GM19397 (cell line): ENCODE measurements around the gene TRMT61A.

Experiments
- ATAC-seq: cut with Tn5 transposase; IDR thresholded peaks from one replicate; pipeline ENCODE4 v1.9.1; 2021; ENCODE audit warnings: mild to moderate bottlenecking, moderate library complexity; ENCODE audit not compliant: unreplicated experiment

The TRMT61A gene

GRCh38 chr14:103533999-103534575 lies 5.1 kb downstream of the TRMT61A start:
- ATAC-seq, result no peak

DNA sequence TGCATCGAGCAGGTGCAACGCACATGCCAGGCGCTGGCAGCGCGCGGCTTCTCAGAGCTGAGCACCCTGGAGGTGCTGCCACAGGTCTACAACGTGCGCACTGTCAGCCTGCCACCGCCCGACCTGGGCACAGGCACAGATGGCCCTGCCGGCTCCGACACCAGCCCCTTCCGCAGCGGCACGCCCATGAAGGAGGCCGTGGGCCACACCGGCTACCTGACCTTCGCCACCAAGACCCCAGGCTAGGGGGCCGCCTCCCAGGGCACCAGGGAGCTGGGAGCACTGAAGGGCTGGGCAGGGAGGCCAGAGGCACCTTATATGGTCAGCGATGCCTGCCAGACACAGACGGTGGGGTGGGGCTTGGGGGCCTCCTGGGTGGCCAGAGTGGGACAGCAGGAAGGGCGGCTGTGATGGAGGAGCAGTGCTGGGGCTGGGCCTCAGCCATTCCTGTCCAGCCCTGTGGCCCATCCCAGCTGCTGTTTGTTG lies 5.6 kb downstream of the TRMT61A start:
- ATAC-seq, result no peak

- ATAC-seq, result no peak
These were observed 6.3 kb downstream of the TRMT61A start for GRCh38 chr14:103535081-103535890.

DNA sequence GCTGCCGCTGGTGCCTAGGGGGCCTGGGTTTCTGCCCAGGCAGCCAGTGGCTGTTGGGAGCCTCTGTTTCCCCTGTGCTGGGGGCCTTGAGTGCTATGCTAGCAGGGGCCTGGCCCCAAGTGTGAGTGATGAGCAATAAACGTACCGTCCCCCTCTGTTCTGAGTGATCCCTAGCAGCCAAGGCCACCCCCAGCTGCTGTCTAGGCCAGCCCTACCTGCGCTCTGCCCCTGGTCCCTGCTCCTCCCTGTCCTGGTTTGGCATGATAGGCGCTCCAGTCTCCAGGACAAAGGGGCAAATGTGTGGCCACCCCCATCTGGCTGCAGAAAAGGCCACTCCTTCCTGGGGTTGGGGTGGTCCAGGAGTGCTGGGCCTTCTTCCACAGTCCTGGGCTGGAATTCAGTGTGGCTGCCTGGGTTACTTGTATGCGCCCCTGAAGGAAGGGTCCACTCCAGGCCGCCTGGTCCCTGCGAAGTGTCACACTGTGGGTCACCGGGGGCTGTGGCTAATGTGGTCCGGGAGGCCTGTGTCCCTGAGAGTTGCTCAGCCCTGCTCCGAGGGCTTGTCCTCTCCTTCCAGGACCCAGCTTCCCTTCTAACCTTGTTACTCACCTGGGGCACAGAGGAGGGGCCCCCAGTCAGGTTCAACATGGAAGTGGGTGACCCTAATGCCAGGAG lies 7.0 kb downstream of the TRMT61A start:
- no peak for ATAC-seq

- ATAC-seq, result no peak
These were observed 7.7 kb downstream of the TRMT61A start for GRCh38 chr14:103536693-103537092.

- ATAC-seq, result no peak
These were observed 8.4 kb downstream of the TRMT61A start for GRCh38 chr14:103537175-103537990.

GRCh38 chr14:103538291-103539055 lies 9.5 kb downstream of the TRMT61A start:
- no peak for ATAC-seq

DNA sequence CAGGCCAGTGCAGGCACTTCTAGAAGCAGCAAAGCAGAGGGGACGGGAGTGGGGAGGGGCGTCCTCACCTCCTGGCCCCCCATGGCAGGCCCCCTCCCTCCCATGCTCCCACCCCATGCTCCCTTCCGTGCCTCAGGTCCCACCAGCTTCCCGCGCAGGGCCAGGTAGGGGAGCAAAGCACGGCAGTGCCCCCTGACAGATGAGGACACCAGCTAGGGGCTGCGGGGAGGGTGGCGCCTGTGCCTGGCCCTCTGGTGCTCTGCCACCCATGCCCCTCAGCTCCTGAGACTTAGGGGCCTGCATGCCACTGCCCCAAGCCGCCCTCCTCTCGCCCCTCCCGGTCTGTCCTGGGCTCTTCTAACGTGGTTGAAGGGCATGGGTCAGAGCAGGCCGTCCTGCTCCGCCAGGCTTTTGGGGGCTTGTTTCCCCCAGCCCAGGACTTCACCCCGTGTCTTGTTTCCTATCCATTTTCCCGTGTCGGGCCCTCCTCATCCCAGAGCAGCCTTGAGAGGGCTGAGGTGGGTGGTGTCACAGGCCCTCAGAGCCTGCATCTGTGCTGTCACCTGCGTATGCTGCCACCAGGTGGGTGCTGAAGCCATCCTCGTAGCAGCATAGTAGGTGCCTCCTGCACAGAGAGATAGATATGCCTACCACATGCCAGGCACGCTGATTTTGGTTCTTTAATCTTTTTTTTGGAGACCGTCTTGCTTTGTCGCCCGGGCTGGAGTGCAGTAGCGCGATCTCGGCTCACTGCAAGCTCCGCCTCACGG lies 10.2 kb downstream of the TRMT61A start:
- no peak for ATAC-seq

DNA sequence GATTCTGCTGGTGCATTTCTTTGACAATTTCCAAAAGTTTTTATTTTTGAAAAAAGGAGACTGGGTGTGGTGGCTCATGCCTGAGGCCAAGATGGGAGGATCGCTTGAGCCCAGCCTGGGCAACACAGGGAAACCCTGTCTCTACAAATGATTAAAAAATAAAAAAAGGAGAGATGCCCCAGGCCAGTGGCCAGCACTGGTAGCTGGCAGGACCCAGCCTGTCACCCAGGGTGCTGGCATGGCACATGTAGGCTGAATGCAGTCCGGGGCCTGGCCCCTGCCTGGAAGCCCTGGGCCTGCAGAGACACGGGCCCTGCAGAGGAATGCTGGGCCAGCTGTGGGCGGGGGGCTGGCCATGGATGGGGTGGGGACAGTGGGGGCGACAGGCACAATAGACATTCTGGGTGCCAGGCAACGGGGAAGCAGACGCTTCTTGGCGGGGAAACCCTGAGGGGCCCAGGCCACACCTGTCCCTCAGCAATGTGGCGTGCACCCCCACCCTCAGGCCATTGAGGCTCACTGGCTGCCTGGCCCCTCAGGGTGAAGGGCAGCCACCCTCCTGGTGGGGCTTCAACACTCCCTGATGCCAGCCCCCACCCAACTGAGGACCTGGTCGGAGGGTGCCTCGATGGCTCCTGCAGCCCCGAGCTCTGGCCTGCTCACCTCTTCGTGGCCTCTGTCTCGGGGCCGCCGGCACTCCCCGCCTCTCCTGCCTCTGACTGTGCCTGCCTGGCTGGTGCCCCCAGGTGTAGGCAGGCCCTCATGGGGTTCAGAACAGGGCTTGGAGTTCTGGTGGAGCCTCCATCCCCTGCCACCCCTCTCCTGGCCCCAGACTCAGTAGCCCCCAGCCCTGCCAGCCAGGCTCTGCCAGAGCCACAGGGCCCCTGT lies 12.1 kb downstream of the TRMT61A start:
- no peak for ATAC-seq

DNA sequence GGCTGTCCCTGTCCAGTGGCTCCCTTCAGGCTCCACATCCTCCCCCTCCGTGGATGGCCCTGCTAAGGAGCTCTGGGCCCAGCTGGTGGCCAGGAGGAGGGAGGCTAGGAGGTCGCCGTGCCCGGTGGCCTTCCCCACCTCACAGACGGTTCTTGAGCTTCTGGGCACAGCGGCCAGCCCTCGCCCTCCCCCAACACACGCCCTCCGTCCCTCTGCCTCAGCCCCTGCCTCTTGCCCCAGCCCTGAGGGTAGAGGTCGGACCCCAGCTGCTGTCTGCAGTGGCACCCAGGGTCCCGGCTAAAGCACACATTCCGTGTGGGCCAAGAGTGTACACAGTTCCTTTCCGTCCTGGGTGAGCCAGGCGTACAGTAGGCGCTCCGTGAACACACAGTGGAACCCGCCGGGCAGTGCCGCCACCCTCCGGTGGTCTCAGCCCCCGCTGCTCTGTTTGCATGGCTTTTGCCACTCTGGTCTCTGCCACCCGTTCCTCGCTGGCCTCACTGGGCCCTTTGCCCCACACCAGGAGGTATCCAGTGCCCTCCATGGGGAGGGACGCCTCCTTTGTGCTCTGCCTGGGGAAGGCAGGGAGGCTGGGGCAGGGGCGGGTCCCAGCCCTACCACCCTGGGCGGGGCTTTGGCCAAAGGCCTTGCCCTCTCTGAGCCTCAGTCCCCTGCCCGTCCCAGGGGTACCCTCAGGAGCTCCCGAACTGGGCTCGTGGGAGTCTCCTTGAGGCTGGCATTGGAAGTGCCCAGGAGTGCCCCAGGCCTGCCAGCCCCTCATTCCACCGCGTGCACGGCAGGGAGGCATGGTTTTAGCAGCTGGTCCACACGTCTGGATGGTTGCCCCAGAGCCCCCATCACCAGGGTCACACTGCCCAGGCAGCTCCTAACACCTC lies 13.0 kb downstream of the TRMT61A start:
- ATAC-seq, result no peak

DNA sequence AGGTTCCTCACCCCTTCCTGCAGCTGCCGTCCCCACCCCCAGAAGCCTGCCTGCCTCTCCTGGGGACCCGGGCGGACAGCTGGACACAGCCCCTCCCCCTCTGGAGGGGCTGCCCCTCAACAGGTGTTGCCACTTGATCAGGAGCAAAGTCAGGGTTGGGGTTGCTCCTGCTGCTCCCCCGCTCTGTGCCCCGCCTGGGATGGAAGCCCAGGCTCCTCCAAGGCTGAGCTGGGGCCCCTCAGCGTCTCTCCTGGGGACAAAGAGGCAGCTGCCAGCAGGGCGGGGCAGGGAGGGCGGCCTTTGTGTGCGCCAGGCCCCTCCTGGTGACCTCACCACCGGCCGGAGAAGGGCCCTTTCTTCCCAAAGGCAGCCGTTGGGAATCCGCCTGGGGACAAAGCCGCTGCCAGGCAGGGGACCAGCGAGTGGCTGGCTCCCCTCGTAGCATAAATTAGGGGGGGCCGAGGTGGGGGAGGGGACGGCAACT lies 13.7 kb downstream of the TRMT61A start:
- no peak for ATAC-seq

GRCh38 chr14:103543140-103543539 lies 14.1 kb downstream of the TRMT61A start:
- ATAC-seq, result no peak

- ATAC-seq, result no peak
These were observed 14.9 kb downstream of the TRMT61A start for GRCh38 chr14:103543721-103544387.

DNA sequence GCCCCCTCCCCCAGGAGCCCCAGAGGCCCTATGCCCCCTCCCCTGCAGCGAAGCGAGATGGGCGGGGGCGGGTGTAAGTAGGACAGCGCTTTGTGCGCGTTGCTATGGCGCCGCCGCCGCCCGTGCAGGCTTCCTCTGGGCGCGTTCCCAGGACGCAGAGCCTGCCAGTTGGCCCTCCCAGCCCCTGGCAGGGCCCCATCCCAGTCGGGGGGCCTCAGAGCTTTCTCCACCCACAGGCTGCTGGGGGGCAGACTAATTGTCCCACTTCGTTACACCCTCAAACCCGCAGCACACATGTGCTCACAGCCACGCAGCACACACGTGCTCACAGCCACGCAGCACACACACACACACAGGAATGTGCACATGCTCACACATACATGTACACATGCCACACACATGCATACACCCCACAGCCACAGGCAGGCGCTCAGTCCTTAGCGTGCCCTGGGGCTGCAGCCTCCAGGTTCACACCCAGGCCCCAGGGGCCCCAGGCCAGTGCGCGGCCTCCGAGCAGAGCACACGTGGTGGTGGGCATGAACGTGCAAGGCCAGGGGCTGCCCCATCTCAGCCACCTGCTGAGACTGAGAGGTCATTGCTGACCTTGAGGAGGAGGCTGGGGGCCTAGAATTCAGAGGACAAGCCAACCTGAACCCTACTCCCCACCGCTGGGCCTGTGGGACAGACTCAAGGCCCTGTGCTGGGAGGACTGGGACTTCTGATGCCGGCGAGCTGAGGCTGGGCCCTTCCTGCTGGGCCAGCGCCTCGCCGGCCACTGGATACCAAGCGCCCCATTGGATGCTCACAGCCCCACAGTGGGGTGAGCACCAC lies 15.6 kb downstream of the TRMT61A start:
- ATAC-seq, result no peak

- ATAC-seq, result no peak
These were observed 16.4 kb downstream of the TRMT61A start for GRCh38 chr14:103545219-103545914.
